Osteocyte (in vitro differentiated cells): Measurements from ENCODE around the gene DDOST. TPM values are rescaled to one million over a fixed set of nuclear protein-coding genes. Genes with fewer than 3 reads are reported as not detected.
"Not testable (repeated sequence)": the region's sequence is repeated elsewhere in the genome, so short reads cannot be mapped to it uniquely, and the experiment has no call there.

Source experiments
- DNase-seq: peaks from one replicate; pipeline ENCODE4 v3.0.0; 2021; ENCODE audit warnings: mixed read lengths; ENCODE audit not compliant: unreplicated experiment; ENCODE audit errors: extremely low spot score
- H3K27ac Mint-ChIP-seq: one replicate; pipeline ENCODE4 v1.8.0; 2021; ENCODE audit warnings: mild to moderate bottlenecking, mixed read lengths; ENCODE audit not compliant: unreplicated experiment
- H3K27me3 Mint-ChIP-seq: one replicate; pipeline ENCODE4 v1.8.0; 2021; ENCODE audit warnings: mixed read lengths; ENCODE audit not compliant: unreplicated experiment
- H3K36me3 Mint-ChIP-seq: one replicate; pipeline ENCODE4 v1.8.0; 2021; ENCODE audit warnings: mixed read lengths; ENCODE audit not compliant: unreplicated experiment
- H3K4me1 Mint-ChIP-seq: one replicate; pipeline ENCODE4 v1.8.0; 2021; ENCODE audit warnings: mixed read lengths; ENCODE audit not compliant: unreplicated experiment
- H3K4me3 Mint-ChIP-seq: one replicate; pipeline ENCODE4 v1.8.0; 2021; ENCODE audit warnings: mild to moderate bottlenecking, moderate library complexity, mixed read lengths; ENCODE audit not compliant: unreplicated experiment
- H3K9me3 Mint-ChIP-seq: one replicate; pipeline ENCODE4 v1.8.0; 2021; ENCODE audit warnings: mixed read lengths; ENCODE audit not compliant: unreplicated experiment
- total RNA-seq: library from RNA; stranded (reverse); gene quantifications from 2 replicates; pipeline ENCODE4 v1.2.1, GENCODE V29; 2021
- TF ChIP-seq, protein P1 (sequence below): fragments of 200-600 bp; sonication (generic); IDR thresholded peaks from 2 replicates; pipeline ENCODE4 v1.5.0; 2021; ENCODE audit warnings: antibody characterized with exemption, mild to moderate bottlenecking, moderate library complexity

DDOST gene
- total RNA-seq, 1 donor from 2014 or later: 267 TPM

DNA sequence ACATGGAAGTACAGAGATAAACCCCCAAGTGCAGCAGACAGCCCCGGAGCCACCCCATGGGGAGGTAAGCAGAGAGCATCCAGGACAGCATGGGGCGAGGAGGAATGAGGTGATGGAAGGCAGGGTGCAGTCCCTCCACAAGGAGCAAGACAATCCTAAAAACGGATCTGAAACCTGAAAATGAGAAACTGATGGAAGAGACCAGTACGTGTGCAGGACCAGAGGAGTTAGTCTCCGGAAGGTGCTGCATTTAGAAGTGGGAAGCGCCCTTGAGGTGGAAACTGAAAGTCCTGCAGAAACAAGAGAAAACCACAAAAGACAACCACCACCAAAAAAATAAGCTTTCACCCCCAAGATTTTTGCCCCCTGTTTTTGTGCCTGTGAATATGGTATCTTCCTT, 17.4 kb upstream of the DDOST start:
- Mint-ChIP-seq H3K36me3 (no peaks in the 10 kb centered on the region), H3K27ac (no peak overlapping the region), H3K9me3 (no peaks in the 10 kb centered on the region), H3K4me1 (no peaks in the 10 kb centered on the region), H3K4me3 (no peak overlapping the region), H3K27me3 (peaks cover 9% of the 10 kb centered on the region)
- TF ChIP-seq, protein P1, sequence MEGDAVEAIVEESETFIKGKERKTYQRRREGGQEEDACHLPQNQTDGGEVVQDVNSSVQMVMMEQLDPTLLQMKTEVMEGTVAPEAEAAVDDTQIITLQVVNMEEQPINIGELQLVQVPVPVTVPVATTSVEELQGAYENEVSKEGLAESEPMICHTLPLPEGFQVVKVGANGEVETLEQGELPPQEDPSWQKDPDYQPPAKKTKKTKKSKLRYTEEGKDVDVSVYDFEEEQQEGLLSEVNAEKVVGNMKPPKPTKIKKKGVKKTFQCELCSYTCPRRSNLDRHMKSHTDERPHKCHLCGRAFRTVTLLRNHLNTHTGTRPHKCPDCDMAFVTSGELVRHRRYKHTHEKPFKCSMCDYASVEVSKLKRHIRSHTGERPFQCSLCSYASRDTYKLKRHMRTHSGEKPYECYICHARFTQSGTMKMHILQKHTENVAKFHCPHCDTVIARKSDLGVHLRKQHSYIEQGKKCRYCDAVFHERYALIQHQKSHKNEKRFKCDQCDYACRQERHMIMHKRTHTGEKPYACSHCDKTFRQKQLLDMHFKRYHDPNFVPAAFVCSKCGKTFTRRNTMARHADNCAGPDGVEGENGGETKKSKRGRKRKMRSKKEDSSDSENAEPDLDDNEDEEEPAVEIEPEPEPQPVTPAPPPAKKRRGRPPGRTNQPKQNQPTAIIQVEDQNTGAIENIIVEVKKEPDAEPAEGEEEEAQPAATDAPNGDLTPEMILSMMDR: no peak
- no peak for DNase-seq

DNA sequence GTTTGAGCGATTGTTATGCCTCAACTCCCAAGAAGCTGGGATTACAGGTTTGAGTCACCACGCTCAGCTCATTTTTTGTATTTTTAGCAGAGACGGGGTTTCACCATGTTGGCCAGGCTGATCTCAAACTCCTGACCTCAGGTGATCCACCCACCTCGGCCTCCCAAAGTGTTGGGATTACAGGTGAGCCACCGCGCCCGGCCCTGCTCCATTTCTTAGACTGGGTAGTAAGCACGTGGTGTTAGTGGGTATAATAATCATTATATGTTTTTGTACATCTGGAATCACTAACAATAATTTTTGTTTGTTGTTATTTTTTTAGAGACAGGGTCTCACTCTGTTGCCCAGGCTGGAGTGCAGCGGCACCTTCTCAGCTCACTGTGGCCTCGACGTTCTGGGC, 12.5 kb upstream of the DDOST start:
- H3K27ac Mint-ChIP-seq, H3K36me3 Mint-ChIP-seq, H3K4me3 Mint-ChIP-seq, H3K4me1 Mint-ChIP-seq, H3K9me3 Mint-ChIP-seq, DNase-seq, H3K27me3 Mint-ChIP-seq: not testable (repeated sequence)

DNA sequence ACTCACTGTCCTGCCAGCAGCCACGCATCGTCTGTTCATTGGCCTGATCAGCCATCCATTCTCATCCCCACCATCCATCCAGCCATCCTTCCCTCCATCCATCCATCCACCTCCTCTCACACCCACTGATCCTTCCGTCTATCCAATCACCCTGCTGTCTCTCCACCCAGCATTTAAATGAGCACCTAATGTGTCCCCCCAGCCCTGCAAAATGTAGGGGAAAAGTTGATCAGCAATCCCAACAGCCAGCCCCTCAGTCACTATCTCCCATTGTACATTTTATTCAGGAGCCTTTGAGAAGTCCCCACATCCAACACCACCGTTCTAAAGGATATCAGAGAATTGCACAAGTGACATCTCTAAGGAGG, 11.1 kb upstream of the DDOST start:
- no peak overlapping the region for H3K4me3 Mint-ChIP-seq
- no peaks in the 10 kb centered on the region for H3K9me3 Mint-ChIP-seq
- no peaks in the 10 kb centered on the region for H3K36me3 Mint-ChIP-seq
- peaks cover 9% of the 10 kb centered on the region for H3K27me3 Mint-ChIP-seq
- no peak overlapping the region for H3K27ac Mint-ChIP-seq
- H3K4me1 Mint-ChIP-seq: no peaks in the 10 kb centered on the region
- DNase-seq: no peak
- TF ChIP-seq, protein P1: no peak

DNA sequence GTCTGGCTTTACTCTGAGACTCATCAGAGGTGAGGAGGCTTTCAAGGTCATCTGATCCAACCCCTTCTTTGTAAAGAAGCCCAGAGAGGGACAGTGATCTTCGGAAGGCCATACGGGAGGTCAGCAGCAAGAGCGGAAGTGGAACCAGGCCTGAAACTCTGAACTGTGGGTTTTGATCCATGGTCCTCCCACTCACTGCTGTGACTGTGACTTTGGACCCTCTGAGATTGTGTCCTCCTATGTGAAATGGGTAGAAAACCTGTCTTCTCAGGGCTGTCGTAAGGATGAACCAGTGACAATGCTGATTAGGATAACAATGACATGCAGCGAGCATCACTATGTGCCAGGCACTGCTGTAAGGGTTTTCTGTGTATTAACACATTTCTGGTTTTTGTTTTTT, 9.8 kb upstream of the DDOST start:
- no peak overlapping the region for H3K27ac Mint-ChIP-seq
- no peaks in the 10 kb centered on the region for H3K9me3 Mint-ChIP-seq
- no peak overlapping the region for H3K4me3 Mint-ChIP-seq
- no peaks in the 10 kb centered on the region for H3K36me3 Mint-ChIP-seq
- H3K4me1 Mint-ChIP-seq: no peaks in the 10 kb centered on the region
- DNase-seq: no peak
- H3K27me3 Mint-ChIP-seq: peaks cover 3% of the 10 kb centered on the region
- TF ChIP-seq, protein P1: no peak

DNA sequence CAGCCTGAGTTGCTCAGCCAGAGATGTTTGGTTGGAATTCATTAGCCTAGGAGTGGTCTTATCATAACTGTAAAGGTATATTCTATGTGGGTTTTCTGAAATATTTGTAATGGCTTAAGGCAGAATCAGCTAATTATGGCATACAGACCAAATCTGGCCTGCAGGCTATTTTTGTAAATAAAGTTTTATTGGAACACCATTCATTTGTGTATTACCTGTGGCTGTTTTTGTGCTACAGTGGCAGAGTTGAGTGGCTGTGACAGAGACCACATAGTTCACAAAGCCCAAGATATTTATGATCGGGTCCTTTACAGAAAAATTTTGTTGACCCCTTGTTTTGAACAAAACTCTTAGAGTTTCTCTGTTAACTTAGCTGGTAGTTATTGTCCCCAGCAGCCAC, 7.4 kb upstream of the DDOST start:
- Mint-ChIP-seq H3K9me3 (no peaks in the 10 kb centered on the region), H3K4me3 (no peak overlapping the region), H3K36me3 (no peaks in the 10 kb centered on the region), H3K27me3 (no peaks in the 10 kb centered on the region), H3K4me1 (no peaks in the 10 kb centered on the region), H3K27ac (no peak overlapping the region)
- TF ChIP-seq, protein P1: no peak
- DNase-seq: no peak

DNA sequence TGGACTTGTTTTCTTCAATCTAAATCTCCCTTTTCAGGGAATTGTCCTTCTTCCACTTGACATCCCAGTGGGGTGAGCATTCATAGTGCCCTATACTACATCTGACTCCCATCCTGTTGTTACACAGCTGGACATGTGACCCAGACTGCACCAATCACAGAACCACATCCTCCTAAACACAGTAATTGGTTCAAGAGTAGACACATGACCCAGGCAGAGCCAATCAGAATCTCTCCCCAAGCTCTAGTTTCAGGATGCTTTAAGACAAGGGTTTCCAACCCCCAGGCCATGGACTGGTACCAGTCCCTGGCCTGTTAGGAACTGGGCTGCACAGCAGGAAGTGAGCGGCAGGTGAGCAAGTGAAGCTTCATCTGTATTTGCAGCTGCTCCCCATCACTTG, 5.6 kb upstream of the DDOST start:
- H3K4me1 Mint-ChIP-seq: peaks cover 9% of the 10 kb centered on the region
- H3K4me3 Mint-ChIP-seq: no peak overlapping the region
- TF ChIP-seq, protein P1: no peak
- no peaks in the 10 kb centered on the region for H3K27me3 Mint-ChIP-seq
- H3K27ac Mint-ChIP-seq: no peak overlapping the region
- no peak for DNase-seq
- no peaks in the 10 kb centered on the region for H3K36me3 Mint-ChIP-seq
- H3K9me3 Mint-ChIP-seq: no peaks in the 10 kb centered on the region
